SK-N-DZ (cell line): Measurements from ENCODE around the gene ZNF24. TPM values are rescaled to one million over a fixed set of nuclear protein-coding genes. Genes with fewer than 3 reads are reported as not detected.
A peak's percentile ranks its signal among the peaks of the same experiment; 100 is the strongest.

Experiments
- DNase-seq: peaks from one replicate; pipeline ENCODE4 v3.0.0-alpha.2; 2015; ENCODE audit warnings: low spot score
- polyA plus RNA-seq, 2 experiments: library from polyadenylated mRNA; depleted of rRNA; stranded (reverse); fragments of >200 nt; gene quantifications; 2 replicates each; pipeline ENCODE4 v1.2.3, GENCODE V29; 2014

The ZNF24 gene
- polyA plus RNA-seq (2014; cell fraction: cytosol; rRNA removed) = 27.7 and 29.0 TPM in 2 replicates
- 22.3 and 28.6 TPM in 2 replicates for polyA plus RNA-seq (2014; cell fraction: nucleus; rRNA removed)

DNA sequence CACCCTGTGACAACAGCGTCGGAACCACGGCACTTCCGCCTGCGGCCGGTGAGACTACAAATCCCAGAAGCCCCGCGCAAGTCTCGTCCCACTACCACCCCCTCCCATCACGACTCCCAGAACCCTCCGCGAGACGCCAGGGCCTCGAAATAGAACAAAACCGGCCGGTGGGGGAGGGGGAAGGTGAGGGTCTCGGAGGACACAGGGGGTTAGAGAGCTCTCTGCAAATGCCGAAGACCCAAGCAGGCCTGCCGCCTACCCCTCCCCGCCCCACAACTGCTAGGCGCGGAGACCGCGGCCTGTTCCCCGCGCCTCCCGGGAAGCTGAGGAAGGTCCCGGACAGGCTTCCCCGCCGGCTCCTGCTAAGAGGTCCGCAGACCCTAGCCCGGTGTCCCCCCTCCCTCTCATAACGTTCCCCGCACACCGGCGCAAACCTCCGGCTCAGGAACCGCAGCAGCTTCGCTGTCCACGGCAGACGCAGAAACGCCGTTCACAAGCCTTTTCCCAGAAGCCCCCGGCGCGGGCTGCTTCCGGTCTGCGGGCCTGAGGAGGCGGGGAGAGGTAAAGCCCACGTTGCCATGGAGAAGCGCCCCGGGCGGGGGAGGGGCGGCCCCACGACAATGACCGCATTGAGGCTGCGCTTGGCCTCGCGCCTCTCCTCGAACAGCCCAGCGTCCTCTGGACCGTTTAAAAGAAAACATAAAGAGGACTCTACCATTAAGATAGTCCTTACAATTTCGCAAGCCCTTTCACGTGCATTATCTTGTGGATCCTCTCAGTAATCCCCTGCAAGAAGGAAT lies at the start of gene ZNF24:
Gene ZNF24 (minus strand): TSS at position 485 of the 800 bp plus-strand sequence. CDS start 3,770 bp downstream, outside the sequence.
- peak; percentile 91 for DNase-seq

GRCh38 chr18:35393716-35394115 lies 49.5 kb upstream of the ZNF24 start:
- no peak for DNase-seq

DNA sequence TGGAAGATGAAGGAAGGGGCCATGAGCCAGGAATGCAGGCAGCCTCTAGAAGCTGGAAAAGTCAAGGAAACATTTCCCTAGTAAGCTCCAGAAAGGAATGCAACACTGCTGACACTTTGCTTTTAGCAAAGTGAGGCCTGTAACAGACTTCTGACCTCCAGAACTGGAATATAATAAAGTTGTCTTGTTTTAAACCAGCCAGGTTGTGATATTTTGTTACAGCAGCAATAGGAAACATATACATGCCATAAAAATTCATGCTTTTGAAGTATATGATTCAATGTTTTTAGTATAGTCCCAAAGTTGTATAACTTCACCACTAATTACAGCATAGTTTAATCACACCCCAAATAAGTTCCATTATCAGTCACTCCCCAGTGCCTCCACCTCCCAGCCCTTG lies 48.2 kb upstream of the ZNF24 start:
- DNase-seq = no peak

DNA sequence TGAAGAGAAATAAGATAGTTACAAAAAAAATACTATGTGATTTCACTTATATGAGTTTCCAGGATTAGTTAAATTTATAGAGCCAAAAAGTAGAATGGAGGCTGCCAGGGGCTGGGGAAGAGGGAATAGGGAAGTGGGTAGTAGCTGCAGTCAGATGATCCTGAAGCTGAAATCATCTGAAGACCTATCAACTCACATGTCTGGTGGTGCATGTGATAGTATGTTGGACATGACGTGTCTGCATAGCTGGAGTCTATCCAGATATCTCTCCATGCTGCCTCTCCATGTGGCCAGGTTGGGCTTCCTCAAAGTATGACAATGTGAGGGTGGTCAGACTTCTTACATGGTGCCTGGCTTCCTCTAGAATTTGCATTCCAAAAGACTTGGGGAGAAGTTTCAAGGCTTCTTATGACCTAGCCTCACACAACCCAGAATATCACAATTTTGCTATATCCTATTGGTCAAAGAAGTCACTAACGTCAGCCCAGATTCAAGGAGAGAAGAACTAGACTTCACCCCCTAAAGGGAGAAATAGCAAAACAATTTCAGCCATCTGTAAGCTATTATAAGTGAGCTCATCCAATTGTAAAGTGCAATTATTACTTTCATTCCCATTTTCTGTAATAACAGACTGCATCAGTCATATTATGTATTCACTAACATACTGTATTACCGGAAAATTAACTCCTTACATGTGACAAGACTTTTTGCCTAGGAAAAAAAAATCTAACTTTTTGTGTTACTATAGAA lies 46.9 kb upstream of the ZNF24 start:
- DNase-seq = no peak

- DNase-seq = no peak
Measured at GRCh38 chr18:35389095-35389618, 44.9 kb upstream of the ZNF24 start.

DNA sequence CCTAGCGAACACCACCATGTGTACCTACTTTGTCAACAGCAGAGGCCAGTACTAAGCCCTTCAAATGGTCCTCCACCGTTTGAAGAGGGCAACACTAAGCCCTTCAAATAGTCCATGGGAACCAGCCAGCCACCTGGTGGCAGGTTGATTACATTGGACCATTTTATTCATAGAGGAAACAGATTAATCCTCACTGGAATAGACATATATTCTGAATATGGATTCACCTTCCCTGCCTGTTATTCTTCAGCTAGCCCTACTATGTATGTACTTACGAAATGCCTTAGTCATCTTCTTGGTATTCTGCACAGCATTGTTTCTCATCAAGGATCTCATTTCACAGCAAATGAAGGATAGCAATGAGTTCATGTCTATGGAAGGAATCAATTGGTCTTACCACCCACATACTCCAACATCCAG lies 42.9 kb upstream of the ZNF24 start:
- DNase-seq = peak; percentile 18

DNA sequence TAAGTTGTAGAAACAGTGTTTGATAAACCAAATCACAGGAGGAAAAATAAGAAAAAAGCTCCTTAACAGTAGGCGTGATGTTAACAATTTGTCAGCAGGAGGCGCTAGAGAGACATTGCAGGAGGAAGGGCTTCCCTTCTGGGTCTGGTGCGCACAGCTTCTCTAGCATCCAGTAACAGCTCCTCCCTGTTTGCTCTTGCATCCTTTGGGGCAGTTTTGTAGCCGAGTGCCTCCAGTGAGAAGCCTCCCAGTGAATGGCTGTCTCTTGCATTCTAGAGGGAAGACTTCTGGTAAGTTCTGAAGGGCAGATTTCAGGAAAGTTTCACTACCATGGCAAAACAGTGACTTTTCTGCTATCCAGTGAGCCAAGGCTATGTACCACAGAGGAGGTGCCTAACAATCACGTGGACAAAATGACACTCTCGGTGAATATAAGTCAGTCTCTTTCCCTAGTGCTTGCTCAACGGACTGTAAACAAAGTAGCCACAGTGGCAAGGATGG lies 42.4 kb upstream of the ZNF24 start:
- DNase-seq = peak; percentile 69

DNA sequence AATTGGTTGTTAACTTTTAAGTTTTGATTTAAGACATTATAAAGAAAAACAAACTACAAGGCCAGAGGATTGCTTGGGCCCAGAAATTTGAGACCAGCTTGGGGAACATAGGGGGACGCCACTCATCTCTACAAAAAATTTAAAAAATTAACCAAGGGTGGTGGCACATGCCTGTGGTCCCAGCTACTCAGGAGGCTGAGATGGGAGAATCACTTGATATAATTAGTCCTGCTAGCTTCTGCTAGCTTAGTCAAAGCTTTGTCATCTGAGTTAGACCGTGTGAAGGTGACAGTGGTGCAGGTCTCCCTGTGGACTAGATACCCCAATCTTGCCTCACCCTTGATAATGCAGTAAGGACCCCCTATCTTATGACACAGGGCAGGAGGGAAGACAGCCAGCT lies 38.9 kb upstream of the ZNF24 start:
- no peak for DNase-seq

GRCh38 chr18:35379421-35379820 lies 35.2 kb upstream of the ZNF24 start:
- DNase-seq = no peak

DNA sequence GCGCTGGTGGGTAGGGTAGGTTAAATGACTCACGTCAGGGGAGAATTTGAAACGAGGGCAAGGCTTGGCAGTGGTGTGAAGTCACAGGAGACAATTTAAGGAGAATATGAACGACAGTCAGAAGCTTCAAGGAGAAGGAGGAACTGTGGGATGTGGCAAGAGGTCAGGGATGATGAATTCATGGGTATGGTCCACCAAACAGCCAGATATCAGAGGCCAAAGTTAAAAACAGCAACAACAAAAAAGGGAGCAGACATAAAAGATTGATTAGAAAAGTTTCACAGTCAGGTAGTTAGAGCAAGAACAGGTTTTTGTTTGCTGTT lies 34.3 kb upstream of the ZNF24 start:
- no peak for DNase-seq

DNA sequence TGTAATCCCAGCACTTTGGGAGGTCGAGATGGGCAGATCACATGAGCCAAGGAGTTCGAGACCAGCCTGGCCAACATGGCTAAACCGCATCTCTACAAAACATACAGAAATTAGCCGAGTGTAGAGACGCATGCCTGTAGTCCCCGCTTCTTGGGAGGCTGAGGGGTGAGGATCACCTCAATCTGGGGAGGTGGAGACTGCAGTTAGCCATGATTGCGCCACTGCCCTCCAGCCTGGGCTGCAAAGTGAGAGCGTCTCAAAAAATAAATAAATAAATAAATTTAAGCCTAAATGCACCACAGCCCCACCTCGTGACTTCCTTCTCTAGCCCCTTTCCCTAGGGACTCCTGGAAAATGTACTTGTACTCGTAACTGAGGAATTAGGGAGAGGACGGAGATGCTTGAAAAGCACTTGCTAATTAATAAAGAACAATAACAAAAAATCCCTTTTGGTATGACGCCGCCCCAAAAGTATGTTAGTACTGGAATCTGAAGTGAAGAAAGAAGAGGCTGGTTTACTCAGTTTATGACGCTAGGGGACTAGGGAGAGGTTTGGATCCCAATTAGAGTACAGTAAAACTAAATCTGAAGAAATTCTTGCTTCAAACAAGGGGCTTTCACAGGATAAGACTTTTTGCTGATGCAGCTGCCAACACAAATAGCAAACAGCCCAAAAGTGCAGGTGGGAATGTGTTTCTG lies 33.8 kb upstream of the ZNF24 start:
- DNase-seq = no peak

- DNase-seq = peak; percentile 49
Measured at GRCh38 chr18:35376742-35377695, 32.8 kb upstream of the ZNF24 start, which contains the start of gene ZNF396. Gene ZNF396 (minus strand): TSS chr18:35377337. CDS start chr18:35374292, 3,045 bp downstream.

DNA sequence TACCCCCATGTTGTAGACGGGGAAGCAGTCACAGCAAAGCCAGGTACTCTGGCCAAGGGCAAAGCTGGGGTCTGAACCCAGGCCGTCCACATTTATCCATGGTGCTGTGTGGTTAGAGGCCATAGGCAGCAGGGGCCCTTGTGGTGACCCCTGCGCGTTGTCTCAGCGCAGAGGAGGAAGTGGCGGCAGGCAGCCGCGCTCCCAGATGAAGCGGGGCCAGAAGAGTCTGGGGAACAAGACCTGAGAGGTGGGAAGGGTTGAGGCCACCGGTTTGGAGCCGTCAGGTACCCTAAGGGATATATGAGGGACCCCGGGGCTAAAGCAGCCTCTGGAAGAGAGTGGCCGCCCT lies 32.1 kb upstream of the ZNF24 start:
- peak; percentile 23 for DNase-seq

- DNase-seq = no peak
Measured at GRCh38 chr18:35374708-35375107, 30.5 kb upstream of the ZNF24 start.

DNA sequence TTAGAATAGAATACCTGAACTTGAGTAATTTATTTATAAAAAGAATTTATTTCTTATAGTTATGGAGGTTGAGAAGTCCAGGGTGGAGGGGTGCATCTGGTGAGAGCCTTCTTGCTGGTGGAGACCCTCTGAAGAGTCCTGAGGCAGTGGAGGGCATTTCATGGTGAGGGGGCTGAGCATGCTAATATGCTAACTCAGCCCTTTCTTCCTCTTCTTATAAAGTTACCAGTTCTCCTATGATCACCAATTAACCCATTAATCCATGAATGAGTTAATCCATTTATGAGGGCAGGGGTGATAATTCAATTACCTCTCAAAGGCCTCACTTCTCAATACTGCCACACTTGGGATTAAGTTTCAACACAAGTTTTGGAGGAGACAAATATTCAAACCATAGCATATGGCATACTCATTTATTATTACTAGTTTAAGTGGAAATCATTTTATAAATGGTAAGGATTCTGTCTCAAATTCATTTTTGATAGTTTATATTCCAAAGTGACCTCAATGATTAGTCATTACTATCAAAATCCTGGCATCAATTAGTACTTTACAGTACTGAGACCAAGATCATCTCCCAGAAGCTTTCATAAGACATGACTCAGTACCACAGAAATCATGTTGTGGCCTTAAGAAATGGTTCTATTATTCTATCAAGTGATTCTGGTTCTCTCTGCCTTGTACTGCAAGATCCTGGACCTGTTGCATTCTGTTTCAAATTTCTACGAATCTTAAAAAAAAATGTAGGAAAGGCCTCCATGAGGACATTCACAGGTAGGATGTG lies 27.4 kb upstream of the ZNF24 start:
- DNase-seq = no peak

DNA sequence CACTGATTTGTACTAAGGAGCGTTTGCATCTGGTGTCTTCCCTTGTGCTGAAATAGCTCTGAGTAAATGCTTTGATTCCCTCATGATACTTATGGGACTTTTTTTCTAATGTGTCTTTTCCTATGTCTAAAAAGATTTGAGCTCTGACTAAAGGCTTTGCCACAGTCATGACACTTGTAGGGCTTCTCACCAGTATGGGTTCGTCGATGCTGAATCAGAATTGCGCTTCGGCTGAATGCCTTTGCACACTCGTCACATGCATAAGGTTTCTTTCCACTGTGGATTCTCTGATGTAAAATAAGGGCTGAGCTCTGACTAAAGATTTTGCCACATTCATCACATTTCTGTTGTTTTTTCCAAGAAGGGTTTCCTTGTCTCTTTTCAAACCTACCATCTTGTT lies 24.9 kb upstream of the ZNF24 start:
- no peak for DNase-seq

- no peak for DNase-seq
Measured at GRCh38 chr18:35368595-35368994, 24.4 kb upstream of the ZNF24 start.

DNA sequence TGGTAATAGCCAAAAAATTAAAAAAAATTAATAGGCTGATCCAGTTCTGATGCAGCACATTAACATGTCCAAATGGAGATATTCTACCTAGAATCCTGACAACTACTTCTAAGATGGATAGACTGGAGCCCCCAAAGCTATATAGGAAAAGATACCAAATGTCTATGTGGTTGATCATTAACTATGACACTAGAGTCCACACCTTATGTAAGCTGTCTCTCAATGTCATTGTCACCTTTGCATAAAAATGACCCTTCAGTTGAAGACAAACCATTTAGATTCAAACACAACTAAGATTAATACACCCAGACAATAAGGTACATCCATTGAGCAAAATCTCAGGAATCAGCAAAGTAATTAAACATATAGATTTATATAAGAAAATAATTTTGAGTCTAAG lies 18.3 kb upstream of the ZNF24 start:
- DNase-seq = no peak

- no peak for DNase-seq
Measured at GRCh38 chr18:35361570-35362321, 17.5 kb upstream of the ZNF24 start.
